Nucleus accumbens (tissue), 56 donors: ENCODE data around the gene DCC.
"Not testable (repeated sequence)": the region's sequence is repeated elsewhere in the genome, so short reads cannot be mapped to it uniquely, and the experiment has no call there.

Experiments
- DNase-seq, 56 donors: peaks; one replicate each; lab custom pipeline; 2025; lab: John Stamatoyannopoulos, UW

The DCC gene

GRCh38 chr18:53441761-53442414 lies 1101.9 kb downstream of the DCC start:
- DNase-seq = no peak

DNA sequence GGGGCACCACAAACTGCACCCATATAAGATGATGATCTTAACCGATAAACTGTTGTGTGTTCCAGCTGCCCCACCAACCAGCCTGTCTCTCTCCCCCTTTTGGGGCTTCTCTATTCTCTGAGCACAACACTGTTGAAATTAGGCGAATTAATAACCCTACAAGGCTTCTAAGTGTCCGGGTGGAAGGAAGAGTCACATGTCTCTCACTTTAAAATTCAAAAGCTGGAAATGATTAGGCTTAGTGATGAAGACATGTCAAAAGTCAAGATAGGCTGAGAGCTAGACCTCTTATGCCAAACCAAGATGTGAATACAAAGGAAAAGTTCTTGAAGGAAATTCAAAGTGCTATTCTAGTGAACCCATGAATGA lies 1102.4 kb downstream of the DCC start:
- no peak for DNase-seq

DNA sequence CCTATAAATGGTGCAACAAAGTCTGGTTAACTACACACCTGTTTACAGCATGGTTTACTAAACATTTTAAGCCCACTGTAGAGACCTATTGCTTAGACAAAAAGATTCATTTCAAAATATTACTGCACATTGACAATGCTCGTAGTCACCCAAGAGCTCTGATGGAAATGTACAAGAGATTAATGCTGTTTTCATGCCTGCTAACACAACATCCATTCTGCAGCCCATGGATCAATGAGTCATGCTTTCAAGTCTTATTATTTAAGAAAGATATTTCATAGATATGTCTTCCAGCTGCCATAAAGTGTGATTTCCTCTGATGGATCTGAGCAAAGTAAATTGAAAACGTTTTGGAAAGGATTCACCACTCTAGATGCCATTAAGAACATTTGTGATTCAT lies 1103.3 kb downstream of the DCC start:
- no peak for DNase-seq

DNA sequence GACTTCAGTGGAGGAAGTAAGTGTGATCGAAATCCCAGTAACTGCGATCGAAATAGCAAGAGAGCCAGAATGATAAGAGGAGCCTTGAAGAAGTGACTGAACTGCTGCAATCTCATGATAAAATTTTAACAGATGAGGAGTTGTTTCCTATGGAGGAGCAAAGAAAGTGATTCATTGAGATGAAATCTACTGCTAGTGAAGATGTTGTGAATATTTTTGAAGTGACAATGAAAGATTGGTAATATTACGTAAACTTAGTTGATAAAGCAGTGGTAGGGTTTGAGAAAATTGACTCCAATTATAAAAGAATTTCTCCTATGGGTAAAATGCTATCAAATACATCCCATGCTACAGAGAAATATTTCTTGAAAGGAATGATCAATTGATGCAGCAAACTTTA lies 1103.8 kb downstream of the DCC start:
- DNase-seq = no peak

DNA sequence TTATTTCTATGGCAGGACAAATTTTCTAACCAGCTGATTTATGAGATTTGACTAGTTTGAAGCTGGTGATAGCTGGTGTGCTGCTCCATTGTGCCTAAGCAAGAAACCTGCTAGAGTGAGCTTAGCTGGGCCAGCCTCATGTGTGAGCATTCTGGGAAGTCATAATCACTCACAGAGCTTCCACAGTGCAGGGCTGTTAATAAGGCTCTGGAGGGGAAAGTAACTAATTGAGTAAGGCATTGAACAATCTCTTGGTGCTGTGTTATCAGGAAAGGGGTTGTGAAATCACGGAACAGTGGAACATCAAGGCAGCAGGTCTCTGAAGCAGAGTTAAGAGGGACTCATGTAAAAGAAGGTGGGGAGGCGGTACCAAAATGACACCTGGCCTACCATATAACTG lies 1111.9 kb downstream of the DCC start:
- no peak for DNase-seq

- peak in 1 of 56 donors; percentile 0 for DNase-seq
These were observed 1117.1 kb downstream of the DCC start for GRCh38 chr18:53457068-53457467.

DNA sequence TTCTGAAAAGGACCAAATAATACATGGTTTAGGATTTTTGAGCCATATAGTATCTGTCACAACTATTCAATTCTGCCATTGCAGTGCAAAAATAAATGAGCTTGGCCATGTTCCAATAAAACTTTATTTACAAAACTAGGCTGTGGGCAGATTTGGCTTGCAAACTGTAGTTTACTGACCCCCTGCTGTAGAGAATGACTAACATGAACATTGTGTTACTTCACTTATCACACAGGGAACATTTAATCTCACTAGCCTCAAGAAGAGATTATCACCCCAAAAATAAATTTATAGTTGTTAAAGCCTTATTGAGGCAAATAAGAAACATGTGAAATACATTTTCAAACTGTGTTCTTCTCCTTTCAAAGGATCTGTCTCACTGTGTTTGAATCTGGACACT lies 1118.3 kb downstream of the DCC start:
- DNase-seq = no peak

GRCh38 chr18:53458944-53459580 lies 1119.1 kb downstream of the DCC start:
- DNase-seq = peak in 40 of 56 donors; percentile 2 to 70 (median 27)

- no peak for DNase-seq
These were observed 1127.8 kb downstream of the DCC start for GRCh38 chr18:53467756-53468155.

DNA sequence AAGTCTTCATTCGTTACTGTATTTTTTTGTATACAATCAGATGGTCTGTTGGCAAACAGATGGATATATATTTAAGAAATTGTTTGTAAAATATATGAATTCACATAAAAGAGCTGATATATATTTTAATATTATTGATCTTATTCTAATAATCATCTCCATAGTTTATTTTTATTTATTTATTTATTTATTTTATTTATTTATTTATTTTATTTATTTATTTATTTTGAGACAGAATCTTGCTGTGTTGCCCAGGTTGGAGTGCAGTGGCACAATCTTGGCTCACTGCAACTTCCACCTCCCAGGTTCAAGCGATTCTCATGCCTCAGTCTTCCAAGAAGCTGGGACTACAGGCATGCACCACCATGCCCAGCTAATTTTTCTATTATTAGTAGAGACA lies 1128.2 kb downstream of the DCC start:
- not testable (repeated sequence) for DNase-seq

DNA sequence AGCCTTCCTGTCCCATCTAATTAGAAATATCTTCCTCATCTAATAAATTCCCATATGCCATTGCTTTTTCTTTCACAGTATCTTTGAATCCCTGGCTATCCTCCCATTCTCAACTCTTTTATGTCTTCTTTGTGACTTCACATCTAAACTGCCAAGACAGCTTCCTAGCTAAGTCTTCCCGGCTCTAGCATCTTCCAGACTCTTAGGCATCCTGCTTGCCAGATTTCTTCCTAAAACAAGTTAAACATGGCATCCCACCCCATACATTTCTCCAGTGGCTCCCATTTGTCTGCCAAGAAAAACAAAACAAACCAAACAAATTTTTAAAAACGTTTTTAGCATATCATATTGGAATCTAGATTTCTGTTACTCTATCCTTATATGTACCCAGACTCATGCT lies 1132.5 kb downstream of the DCC start:
- DNase-seq = no peak

DNA sequence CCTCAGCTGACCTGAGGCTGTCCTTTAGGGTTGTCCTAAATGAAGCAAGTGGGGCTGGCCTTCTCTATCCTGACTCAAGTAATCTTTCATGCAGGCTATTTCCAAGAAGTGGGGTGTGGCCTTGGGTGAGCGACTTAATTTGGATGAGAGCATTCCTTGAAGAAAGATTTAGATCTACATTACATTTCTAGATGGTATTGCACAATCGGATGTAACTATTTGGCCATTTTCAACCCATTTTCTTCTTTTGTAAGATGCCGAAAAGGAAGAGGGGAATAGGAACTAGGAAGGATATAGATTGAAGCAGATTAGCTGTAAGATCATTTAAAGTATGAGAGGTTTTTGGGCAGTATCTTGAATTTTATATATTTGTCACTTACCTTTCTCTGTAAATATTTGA lies 1138.2 kb downstream of the DCC start:
- DNase-seq = no peak

DNA sequence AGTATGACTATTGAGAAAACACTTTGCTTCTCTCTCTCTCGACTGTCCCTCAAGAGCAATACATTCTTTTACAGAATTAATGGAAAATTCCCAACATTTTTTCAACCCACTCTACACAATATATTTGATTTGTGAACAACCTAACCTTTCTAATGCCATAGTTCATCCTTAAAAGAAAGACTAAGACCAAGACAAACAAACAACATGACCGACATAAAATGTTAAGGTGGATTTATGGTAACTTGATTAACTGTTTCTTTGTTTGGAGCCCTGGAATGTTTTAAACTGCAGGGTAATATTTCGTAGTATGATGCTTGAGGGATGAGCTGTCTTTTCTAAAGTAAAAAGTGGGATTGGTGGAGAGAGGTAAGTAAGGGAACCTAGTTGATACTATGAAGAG lies 1146.3 kb downstream of the DCC start:
- DNase-seq = no peak

GRCh38 chr18:53489266-53489665 lies 1149.3 kb downstream of the DCC start:
- DNase-seq = no peak

- DNase-seq = no peak
These were observed 1150.0 kb downstream of the DCC start for GRCh38 chr18:53490019-53490418.

- DNase-seq = no peak
These were observed 1156.0 kb downstream of the DCC start for GRCh38 chr18:53496028-53496427.

- DNase-seq = no peak
These were observed 1164.0 kb downstream of the DCC start for GRCh38 chr18:53503914-53504441.

DNA sequence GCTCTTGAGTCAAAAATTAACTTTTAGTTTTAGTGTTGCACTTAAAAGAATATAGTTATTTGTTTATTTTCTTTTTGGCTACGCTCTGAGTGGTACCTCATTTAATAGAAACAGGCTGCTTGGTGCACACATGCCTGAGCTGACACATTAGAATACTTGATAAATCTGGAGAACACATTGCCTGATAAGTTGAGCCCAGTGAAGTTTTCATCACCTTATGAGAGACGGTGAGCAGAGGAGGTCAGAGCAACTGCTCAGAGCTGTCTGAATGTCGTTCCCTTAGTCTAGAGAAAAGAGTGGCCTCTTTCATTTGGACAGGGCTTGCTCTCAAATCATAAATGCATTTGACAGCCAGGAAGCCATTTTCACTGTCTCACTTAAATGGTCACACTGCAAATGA lies 1168.5 kb downstream of the DCC start:
- DNase-seq = no peak

DNA sequence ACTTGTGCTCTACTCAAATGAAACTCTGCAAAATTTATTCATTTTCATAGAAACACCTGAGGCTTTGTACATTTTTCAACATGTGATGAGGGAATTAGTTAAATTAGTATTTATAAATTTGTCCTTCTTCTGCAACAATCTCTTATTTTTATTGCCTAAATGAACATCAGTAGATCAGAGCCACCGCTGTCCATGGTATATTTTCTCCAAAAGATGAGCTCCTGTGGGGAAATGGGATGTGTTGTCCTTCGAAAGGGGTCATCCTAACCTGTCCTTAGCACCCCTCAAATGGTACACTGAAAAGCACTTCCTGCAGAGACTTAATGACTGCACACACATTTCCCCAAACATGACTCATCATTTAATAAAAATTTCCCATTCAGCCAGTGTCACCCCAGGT lies 1169.9 kb downstream of the DCC start:
- no peak for DNase-seq

- not testable (repeated sequence) for DNase-seq
These were observed 1171.7 kb downstream of the DCC start for GRCh38 chr18:53511725-53512124.

DNA sequence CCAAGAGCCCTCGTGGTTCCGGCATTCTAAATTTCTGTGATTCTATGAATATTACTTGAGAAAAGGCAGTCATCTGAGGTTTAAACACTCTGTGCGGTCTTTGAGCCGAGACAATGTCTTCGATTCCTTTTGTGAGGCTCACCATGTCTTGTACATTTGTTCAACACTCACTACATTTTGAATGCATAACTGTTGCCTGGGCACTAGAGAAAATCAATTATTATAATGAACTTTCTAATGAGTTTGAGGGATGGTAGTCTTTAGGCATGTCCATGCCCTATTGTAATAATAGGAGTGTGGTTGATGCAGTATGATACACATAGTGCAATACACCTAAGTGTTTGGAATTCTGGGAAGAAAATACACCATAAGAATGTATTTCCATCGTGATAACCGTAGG lies 1181.1 kb downstream of the DCC start:
- DNase-seq = no peak

- DNase-seq = no peak
These were observed 1186.3 kb downstream of the DCC start for GRCh38 chr18:53526101-53526870.
